ENCODE measurements around the gene PCNX1.

GRCh38 chr14:71063351-71063750, 156.1 kb downstream of the PCNX1 start:
- TF ChIP-seq MAX (IDR thresholded peaks at IDR 0.05; ENCODE audit: low read depth, low read length) (no peak), CTCF (IDR thresholded peaks at IDR 0.05; ENCODE audit: low read depth, low read length) (no peak), POLR2A (IDR thresholded peaks at IDR 0.05; ENCODE audit: extremely low read depth, insufficient read length) (no peak), MYC (IDR thresholded peaks at IDR 0.05; ENCODE audit: low read depth, low read length) (no peak)
